PC-9 (cell line): ENCODE results near the gene ABCG4. TPM values are rescaled to one million over a fixed set of nuclear protein-coding genes. Genes with fewer than 3 reads are reported as not detected.

Experiments
- BruUV-seq: library from RNA; stranded (reverse); fragments of 400-500 nt; replicated peaks from 2 replicates; lab custom pipeline; 2021; lab: Mats Ljungman, UMichigan
- CTCF ChIA-PET: fragments of 300-600 bp; sonication (Branson Sonifier 250); formaldehyde crosslinking; loops from one replicate; lab custom pipeline; 2022; ENCODE audit warnings: antibody characterized with exemption; lab: Charles Lee
- POLR2A ChIA-PET: fragments of 300-600 bp; sonication (Branson Sonifier 250); formaldehyde crosslinking; loops from one replicate; lab custom pipeline; 2022; ENCODE audit warnings: antibody characterized with exemption; ENCODE audit not compliant: unreplicated experiment; lab: Charles Lee
- DNase-seq, 2 experiments: peaks; one replicate each; pipeline versions ENCODE4 v3.0.0 to v3.0.0-alpha.2; 2015 to 2022; ENCODE audit warnings: mixed read lengths in 1 of 2
- H2AFZ ChIP-seq: fragments of 200-600 bp; sonication (generic); 2 replicates; pipeline ENCODE4 v1.8.1; 2017; ENCODE audit warnings: antibody characterized with exemption
- H3F3A ChIP-seq: fragments of 200-600 bp; sonication (generic); 2 replicates; pipeline ENCODE4 v1.8.1; 2017; ENCODE audit warnings: antibody characterized with exemption, mild to moderate bottlenecking, low read depth; ENCODE audit not compliant: insufficient read depth
- H3K27ac ChIP-seq: fragments of 200-600 bp; sonication (generic); 2 replicates; pipeline ENCODE4 v1.6.1; 2016; ENCODE audit warnings: mixed run types
- H3K27me3 ChIP-seq: fragments of 200-600 bp; sonication (generic); 2 replicates; pipeline ENCODE4 v1.6.1; 2016; ENCODE audit warnings: low read depth, mixed run types; ENCODE audit not compliant: insufficient read depth
- H3K36me3 ChIP-seq: fragments of 200-600 bp; sonication (generic); 2 replicates; pipeline ENCODE4 v1.6.1; 2016; ENCODE audit warnings: low read depth, mixed run types
- H3K4me1 ChIP-seq: fragments of 200-600 bp; sonication (generic); replicated peaks from 2 replicates; pipeline ENCODE4 v1.6.1; 2016; ENCODE audit warnings: mixed run types; ENCODE audit not compliant: insufficient read depth
- H3K4me2 ChIP-seq: fragments of 200-600 bp; sonication (generic); 2 replicates; pipeline ENCODE4 v1.6.1; 2017; ENCODE audit warnings: mixed run types
- H3K4me3 ChIP-seq: fragments of 200-600 bp; sonication (generic); 2 replicates; pipeline ENCODE4 v1.6.1; 2016; ENCODE audit warnings: mixed run types
- H3K79me2 ChIP-seq: fragments of 200-600 bp; sonication (generic); 2 replicates; pipeline ENCODE4 v1.6.1; 2017; ENCODE audit warnings: low read depth, mixed run types
- H3K9me2 ChIP-seq: fragments of 200-600 bp; sonication (generic); 2 replicates; pipeline ENCODE4 v1.8.1; 2017; ENCODE audit warnings: mild to moderate bottlenecking; ENCODE audit not compliant: insufficient read depth
- H3K9me3 ChIP-seq: fragments of 200-600 bp; sonication (generic); 2 replicates; pipeline ENCODE4 v1.8.1; 2016; ENCODE audit warnings: low read depth; ENCODE audit not compliant: insufficient read depth
- H4K20me1 ChIP-seq: fragments of 200-600 bp; sonication (generic); 2 replicates; pipeline ENCODE4 v1.8.1; 2017; ENCODE audit not compliant: insufficient read depth
- CTCF ChIP-seq: fragments of 200-600 bp; sonication (generic); conservative IDR thresholded peaks from 2 replicates; pipeline ENCODE4 v1.6.1; 2017; ENCODE audit warnings: mixed run types, antibody characterized with exemption, mild to moderate bottlenecking, moderate library complexity
- EZH2 ChIP-seq: fragments of 200-600 bp; sonication (generic); IDR thresholded peaks from 2 replicates; pipeline ENCODE4 v1.8.0; 2017; ENCODE audit warnings: antibody characterized with exemption, low read depth
- intact Hi-C: fragments of 100-400 bp; cut with micrococcal nuclease; formaldehyde crosslinking; loops from one replicate; pipeline ENCODE4 v1.10.0; 2022; ENCODE audit not compliant: unreplicated experiment
- total RNA-seq: library from RNA; stranded (reverse); gene quantifications from 2 replicates; pipeline ENCODE4 v1.2.3, GENCODE V29; 2021

The ABCG4 gene
- total RNA-seq, 1 experiment from 2014 or later = 0.11 TPM

DNA sequence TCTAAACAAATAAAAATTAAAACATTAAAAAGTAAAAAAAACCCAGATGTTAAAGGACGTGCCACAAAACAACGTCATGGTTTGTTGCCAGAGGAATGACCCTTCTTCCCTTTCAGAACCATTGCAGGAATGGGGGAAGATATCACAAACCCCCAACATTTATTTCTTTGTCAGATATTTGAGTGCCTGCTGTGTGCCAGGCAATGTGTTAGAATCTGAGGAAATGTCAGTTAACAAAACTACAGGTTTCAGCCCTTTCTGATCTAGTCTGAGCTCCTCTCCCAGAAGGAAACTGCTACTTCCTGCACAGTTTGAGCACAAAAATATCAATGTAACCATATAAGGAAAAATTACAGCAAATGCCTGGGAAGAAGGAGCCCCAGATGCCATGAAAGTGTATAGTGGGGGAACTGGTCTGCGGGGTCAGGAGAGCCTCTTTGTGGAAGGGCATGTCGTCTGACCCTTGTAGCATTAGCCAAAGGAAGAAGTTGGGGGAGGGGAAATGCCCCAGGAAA, 29.4 kb downstream of the ABCG4 start:
- no peaks in the 10 kb centered on the region for H3K79me2 ChIP-seq
- no peak for TF ChIP-seq CTCF
- no peak for TF ChIP-seq EZH2
- ChIA-PET CTCF (no interaction called here), POLR2A (no interaction called here)
- no peaks in the 10 kb centered on the region for H3K9me3 ChIP-seq
- H3F3A ChIP-seq = peaks cover 11% of the 10 kb centered on the region
- no TSS peak for BruUV-seq
- H3K27ac ChIP-seq = no peak overlapping the region
- H3K4me3 ChIP-seq = no peak overlapping the region
- H3K4me2 ChIP-seq = no peak overlapping the region
- H3K27me3 ChIP-seq = no peaks in the 10 kb centered on the region
- peaks cover 9% of the 10 kb centered on the region for H3K4me1 ChIP-seq
- intact Hi-C loops = no loop called here
- H4K20me1 ChIP-seq = no peaks in the 10 kb centered on the region
- H2AFZ ChIP-seq = no peak overlapping the region
- H3K36me3 ChIP-seq = no peaks in the 10 kb centered on the region
- no peaks in the 10 kb centered on the region for H3K9me2 ChIP-seq
- no peak for DNase-seq

GRCh38 chr11:119179342-119179741, 30.5 kb downstream of the ABCG4 start:
- H3K4me3 ChIP-seq = no peak overlapping the region
- H3K27me3 ChIP-seq = no peaks in the 10 kb centered on the region
- H4K20me1 ChIP-seq = no peaks in the 10 kb centered on the region
- H2AFZ ChIP-seq = no peak overlapping the region
- peaks cover 9% of the 10 kb centered on the region for H3K4me1 ChIP-seq
- H3F3A ChIP-seq = peaks cover 11% of the 10 kb centered on the region
- no peaks in the 10 kb centered on the region for H3K36me3 ChIP-seq
- BruUV-seq = no TSS peak
- no peaks in the 10 kb centered on the region for H3K9me3 ChIP-seq
- no peaks in the 10 kb centered on the region for H3K9me2 ChIP-seq
- ChIA-PET POLR2A (no interaction called here), CTCF (no interaction called here)
- DNase-seq = no peak
- no peak overlapping the region for H3K4me2 ChIP-seq
- TF ChIP-seq EZH2 (no peak), CTCF (no peak)
- intact Hi-C loops = no loop called here
- H3K79me2 ChIP-seq = no peaks in the 10 kb centered on the region
- H3K27ac ChIP-seq = no peak overlapping the region

DNA sequence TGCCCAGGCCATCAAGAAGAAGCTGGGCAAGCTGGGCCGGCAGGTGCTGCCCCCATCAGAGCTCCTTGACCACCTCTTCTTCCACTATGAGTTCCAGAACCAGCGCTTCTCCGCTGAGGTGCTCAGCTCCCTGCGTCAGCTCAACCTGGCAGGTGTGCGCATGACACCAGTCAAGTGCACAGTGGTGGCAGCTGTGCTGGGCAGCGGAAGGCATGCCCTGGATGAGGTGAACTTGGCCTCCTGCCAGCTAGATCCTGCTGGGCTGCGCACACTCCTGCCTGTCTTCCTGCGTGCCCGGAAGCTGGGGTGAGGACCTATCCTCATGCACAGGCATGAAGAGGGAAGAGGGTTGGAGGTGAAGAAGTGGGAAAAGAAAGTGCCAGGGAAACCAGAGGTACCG, 31.1 kb downstream of the ABCG4 start:
- no peak overlapping the region for H2AFZ ChIP-seq
- no TSS peak for BruUV-seq
- DNase-seq = no peak

More for the DNA sequence above, 31.1 kb downstream of the ABCG4 start:
- intact Hi-C loops = no loop called here
- Histone ChIP-seq H3K27ac (no peak overlapping the region), H3K27me3 (no peaks in the 10 kb centered on the region), H3K9me3 (no peaks in the 10 kb centered on the region), H4K20me1 (no peaks in the 10 kb centered on the region), H3K4me2 (no peak overlapping the region), H3K4me1 (peaks cover 8% of the 10 kb centered on the region), H3K4me3 (no peak overlapping the region), H3K9me2 (no peaks in the 10 kb centered on the region), H3F3A (peaks cover 11% of the 10 kb centered on the region), H3K79me2 (no peaks in the 10 kb centered on the region), H3K36me3 (no peaks in the 10 kb centered on the region)
- POLR2A ChIA-PET = no interaction called here
- TF ChIP-seq EZH2 (no peak), CTCF (no peak)
- CTCF ChIA-PET = no interaction called here
